Loucy (cell line): ENCODE results near the gene JAG1.

Experiments
- H2AFZ ChIP-seq: fragments of 200-600 bp; sonication (generic); 2 replicates; pipeline ENCODE4 v1.6.0; 2016; ENCODE audit warnings: antibody characterized with exemption, mild to moderate bottlenecking, low read length, moderate library complexity
- H3F3A ChIP-seq: fragments of 200-600 bp; 2 replicates; pipeline ENCODE4 v1.6.0; 2016; ENCODE audit warnings: antibody characterized with exemption, low read depth, mild to moderate bottlenecking
- H3K27me3 ChIP-seq: fragments of 200-600 bp; sonication (generic); 2 replicates; pipeline ENCODE4 v1.6.1; 2014; ENCODE audit warnings: low read length, mild to moderate bottlenecking; ENCODE audit not compliant: insufficient read depth, poor library complexity, severe bottlenecking
- H3K36me3 ChIP-seq: fragments of 200-600 bp; sonication (generic); 2 replicates; pipeline ENCODE4 v1.6.1; 2016; ENCODE audit warnings: low read length; ENCODE audit not compliant: insufficient read depth
- H3K4me1 ChIP-seq: fragments of 200-600 bp; sonication (generic); 2 replicates; pipeline ENCODE4 v1.5.1; 2014; ENCODE audit warnings: low read length, mild to moderate bottlenecking; ENCODE audit not compliant: insufficient read depth, poor library complexity, severe bottlenecking
- H3K4me2 ChIP-seq: fragments of 200-600 bp; sonication (generic); 2 replicates; pipeline ENCODE4 v1.6.0; 2014; ENCODE audit warnings: antibody characterized with exemption, low read length, low read depth, mild to moderate bottlenecking; ENCODE audit not compliant: poor library complexity, severe bottlenecking
- H3K4me3 ChIP-seq: fragments of 200-600 bp; sonication (generic); 2 replicates; pipeline ENCODE4 v1.5.1; 2014; ENCODE audit warnings: low read length, mild to moderate bottlenecking, mixed read lengths; ENCODE audit not compliant: poor library complexity, severe bottlenecking
- H3K79me2 ChIP-seq: fragments of 200-600 bp; sonication (generic); 2 replicates; pipeline ENCODE4 v1.6.1; 2014; ENCODE audit warnings: low read length; ENCODE audit not compliant: insufficient read depth
- H3K9ac ChIP-seq: fragments of 200-600 bp; sonication (generic); 2 replicates; pipeline ENCODE4 v1.6.0; 2014; ENCODE audit warnings: mild to moderate bottlenecking, low read depth, low read length, moderate library complexity; ENCODE audit not compliant: poor library complexity, severe bottlenecking
- H3K9me2 ChIP-seq: fragments of 200-600 bp; sonication (generic); replicated peaks from 2 replicates; pipeline ENCODE4 v1.6.1; 2016; ENCODE audit warnings: low read depth, low read length, mixed read lengths
- H3K9me3 ChIP-seq: fragments of 200-600 bp; sonication (generic); 2 replicates; pipeline ENCODE4 v1.6.1; 2014; ENCODE audit warnings: mild to moderate bottlenecking, antibody characterized with exemption, low read length, low read depth; ENCODE audit not compliant: insufficient read depth
- H4K20me1 ChIP-seq: fragments of 200-600 bp; sonication (generic); 2 replicates; pipeline ENCODE4 v1.6.0; 2014; ENCODE audit warnings: antibody characterized with exemption, low read length, mild to moderate bottlenecking; ENCODE audit not compliant: insufficient read depth, poor library complexity, severe bottlenecking
- CTCF ChIP-seq: fragments of 200-600 bp; sonication (generic); conservative IDR thresholded peaks from 2 replicates; pipeline ENCODE4 v1.5.1; 2014; ENCODE audit warnings: mild to moderate bottlenecking, antibody characterized with exemption, low read length
- EZH2phosphoT487 ChIP-seq: fragments of 200-600 bp; IDR thresholded peaks from 2 replicates; pipeline ENCODE4 v1.6.1; 2018; ENCODE audit warnings: antibody characterized with exemption, mild to moderate bottlenecking, moderate library complexity, borderline replicate concordance

The JAG1 gene

GRCh38 chr20:10654630-10655029 is 19.2 kb downstream of the JAG1 start:
- H3K27me3 ChIP-seq, result no peaks in the 10 kb centered on the region
- H3F3A ChIP-seq, result no peaks in the 10 kb centered on the region
- H3K36me3 ChIP-seq, result no peaks in the 10 kb centered on the region
- no peaks in the 10 kb centered on the region for H3K4me1 ChIP-seq
- no peak overlapping the region for H3K9ac ChIP-seq
- no peaks in the 10 kb centered on the region for H4K20me1 ChIP-seq
- H3K79me2 ChIP-seq, result no peaks in the 10 kb centered on the region
- no peak overlapping the region for H3K4me2 ChIP-seq
- TF ChIP-seq CTCF (no peak), EZH2phosphoT487 (no peak)
- H3K4me3 ChIP-seq, result no peak overlapping the region
- H3K9me3 ChIP-seq, result no peaks in the 10 kb centered on the region
- H3K9me2 ChIP-seq, result no peaks in the 10 kb centered on the region
- H2AFZ ChIP-seq, result no peak overlapping the region

- no peaks in the 10 kb centered on the region for H3K27me3 ChIP-seq
- no peaks in the 10 kb centered on the region for H3K79me2 ChIP-seq
- no peak overlapping the region for H3K4me3 ChIP-seq
- no peaks in the 10 kb centered on the region for H3K9me2 ChIP-seq
- H2AFZ ChIP-seq, result no peak overlapping the region
- no peak overlapping the region for H3K4me2 ChIP-seq
- H4K20me1 ChIP-seq, result no peaks in the 10 kb centered on the region
- H3K9ac ChIP-seq, result no peak overlapping the region
- H3K9me3 ChIP-seq, result no peaks in the 10 kb centered on the region
- H3F3A ChIP-seq, result no peaks in the 10 kb centered on the region
- H3K36me3 ChIP-seq, result no peaks in the 10 kb centered on the region
- H3K4me1 ChIP-seq, result no peaks in the 10 kb centered on the region
- no peak for TF ChIP-seq EZH2phosphoT487
- TF ChIP-seq CTCF, result no peak
These were observed 19.6 kb downstream of the JAG1 start for GRCh38 chr20:10654250-10654610.

- Histone ChIP-seq H2AFZ (no peak overlapping the region), H3K36me3 (no peaks in the 10 kb centered on the region), H3K4me1 (no peaks in the 10 kb centered on the region), H3F3A (no peaks in the 10 kb centered on the region), H4K20me1 (no peaks in the 10 kb centered on the region), H3K9me2 (no peaks in the 10 kb centered on the region), H3K9ac (no peak overlapping the region), H3K9me3 (no peaks in the 10 kb centered on the region), H3K79me2 (no peaks in the 10 kb centered on the region), H3K4me3 (no peak overlapping the region), H3K27me3 (no peaks in the 10 kb centered on the region), H3K4me2 (no peak overlapping the region)
- TF ChIP-seq CTCF, result no peak
- no peak for TF ChIP-seq EZH2phosphoT487
These were observed 20.1 kb downstream of the JAG1 start for GRCh38 chr20:10653599-10654249.
